HEK293 (cell line): ENCODE measurements around the gene DAPK2.

Experiments
- CTCF ChIA-PET: fragments of 350-600 bp; formaldehyde crosslinking; extraction: SDS; loops from one replicate; lab custom pipeline; 2021; ENCODE audit warnings: antibody characterized with exemption; lab: Yijun Ruan, JAX
- POLR2A ChIA-PET: fragments of 300-600 bp; formaldehyde crosslinking; extraction: SDS; loops from one replicate; lab custom pipeline; 2020; ENCODE audit warnings: antibody characterized with exemption, inconsistent platforms; lab: Yijun Ruan, JAX
- H3K27ac ChIP-seq: fragments of 200-500 bp; sonication (Bioruptor generic); 2 replicates; pipeline ENCODE4 v1.5.1; 2014; ENCODE audit warnings: low read depth, low read length, control low read depth, inconsistent platforms; ENCODE audit errors: extremely low read depth
- H3K36me3 ChIP-seq, 2 experiments: fragments of 200-500 bp in 1 of 2; sonication (Bioruptor generic) in 1 of 2; 1 replicate in 1 of 2; 2 replicates in 1 of 2; pipeline ENCODE4 v1.5.1; 2014 to 2017; ENCODE audit warnings: inconsistent platforms in 2 of 2, low read length in 2 of 2; ENCODE audit not compliant: control insufficient read depth in 2 of 2, insufficient read depth in 1 of 2
- H3K4me1 ChIP-seq: fragments of 200-500 bp; sonication (Bioruptor generic); 2 replicates; pipeline ENCODE4 v1.5.1; 2014; ENCODE audit warnings: mild to moderate bottlenecking, low read length, inconsistent platforms; ENCODE audit not compliant: control insufficient read depth, insufficient read depth
- H3K4me3 ChIP-seq: 2 replicates; pipeline ENCODE4 v1.5.1; 2011; ENCODE audit warnings: low read depth, mild to moderate bottlenecking, control low read depth, low read length, moderate library complexity
- H3K9me3 ChIP-seq: fragments of 200-500 bp; sonication (Bioruptor generic); 2 replicates; pipeline ENCODE4 v1.5.1; 2014; ENCODE audit warnings: low read depth, low read length, inconsistent platforms; ENCODE audit not compliant: control insufficient read depth, insufficient read depth
- GLI4 ChIP-seq: fragments of 450-650 bp; formaldehyde crosslinking; IDR thresholded peaks from 2 replicates; pipeline ENCODE4 v1.5.1; 2016; ENCODE audit warnings: missing biosample characterization, missing genetic modification characterization
- GLIS2 ChIP-seq: fragments of 450-650 bp; formaldehyde crosslinking; IDR thresholded peaks from 2 replicates; pipeline ENCODE4 v1.5.1; 2016; ENCODE audit warnings: missing biosample characterization, missing genetic modification characterization
- HOXD13 ChIP-seq: sonication (generic); formaldehyde crosslinking; IDR thresholded peaks from 2 replicates; pipeline ENCODE4 v1.8.0; 2022; ENCODE audit warnings: missing genetic modification reagents, borderline replicate concordance
- IKZF3 ChIP-seq: fragments of 450-650 bp; IDR thresholded peaks from 2 replicates; pipeline ENCODE4 v1.5.0; 2018; ENCODE audit warnings: missing biosample characterization, mild to moderate bottlenecking, missing genetic modification characterization, moderate library complexity
- MZF1 ChIP-seq: fragments of 450-650 bp; formaldehyde crosslinking; IDR thresholded peaks from 2 replicates; pipeline ENCODE4 v1.5.1; 2017; ENCODE audit warnings: missing biosample characterization, missing genetic modification characterization, borderline replicate concordance
- OSR2 ChIP-seq: fragments of 450-650 bp; formaldehyde crosslinking; IDR thresholded peaks from 2 replicates; pipeline ENCODE4 v1.5.1; 2016; ENCODE audit warnings: missing biosample characterization, missing genetic modification characterization
- ZEB2 ChIP-seq: fragments of 450-650 bp; formaldehyde crosslinking; IDR thresholded peaks from 2 replicates; pipeline ENCODE4 v1.5.1; 2016; ENCODE audit warnings: missing biosample characterization, missing genetic modification characterization
- ZIC2 ChIP-seq: fragments of 450-650 bp; formaldehyde crosslinking; IDR thresholded peaks from 2 replicates; pipeline ENCODE4 v1.5.1; 2016; ENCODE audit warnings: missing biosample characterization, missing genetic modification characterization
- ZNF610 ChIP-seq: fragments of 450-650 bp; formaldehyde crosslinking; IDR thresholded peaks from 2 replicates; pipeline ENCODE4 v1.5.1; 2016; ENCODE audit warnings: missing biosample characterization, missing genetic modification characterization, borderline replicate concordance
- ZNF747 ChIP-seq: fragments of 450-650 bp; formaldehyde crosslinking; IDR thresholded peaks from 2 replicates; pipeline ENCODE4 v1.5.1; 2016; ENCODE audit warnings: missing biosample characterization, missing genetic modification characterization
- TF ChIP-seq, protein P1 (sequence below): fragments of 450-650 bp; formaldehyde crosslinking; IDR thresholded peaks from 2 replicates; pipeline ENCODE4 v1.5.1; 2016; ENCODE audit warnings: missing biosample characterization, missing genetic modification characterization
- TF ChIP-seq, protein P2 (sequence below): fragments of 450-650 bp; formaldehyde crosslinking; IDR thresholded peaks from 2 replicates; pipeline ENCODE4 v1.5.1; 2017; ENCODE audit warnings: missing biosample characterization, missing genetic modification characterization
- TF ChIP-seq, protein P3 (sequence below): fragments of 450-650 bp; formaldehyde crosslinking; IDR thresholded peaks from 2 replicates; pipeline ENCODE4 v1.5.1; 2016; ENCODE audit warnings: missing biosample characterization, missing genetic modification characterization, borderline replicate concordance
- TF ChIP-seq, protein P4 (sequence below): fragments of 450-650 bp; formaldehyde crosslinking; optimal IDR thresholded peaks from 2 replicates; pipeline ENCODE3; 2016; ENCODE audit warnings: missing biosample characterization, mild to moderate bottlenecking, missing genetic modification characterization
- TF ChIP-seq, protein P5 (sequence below): fragments of 450-650 bp; formaldehyde crosslinking; IDR thresholded peaks from 2 replicates; pipeline ENCODE4 v1.5.1; 2016; ENCODE audit warnings: missing biosample characterization, missing genetic modification characterization
- TF ChIP-seq, protein P6 (sequence below): fragments of 450-650 bp; formaldehyde crosslinking; IDR thresholded peaks from 2 replicates; pipeline ENCODE4 v1.5.1; 2017; ENCODE audit warnings: missing biosample characterization, missing genetic modification characterization

DAPK2 gene

DNA sequence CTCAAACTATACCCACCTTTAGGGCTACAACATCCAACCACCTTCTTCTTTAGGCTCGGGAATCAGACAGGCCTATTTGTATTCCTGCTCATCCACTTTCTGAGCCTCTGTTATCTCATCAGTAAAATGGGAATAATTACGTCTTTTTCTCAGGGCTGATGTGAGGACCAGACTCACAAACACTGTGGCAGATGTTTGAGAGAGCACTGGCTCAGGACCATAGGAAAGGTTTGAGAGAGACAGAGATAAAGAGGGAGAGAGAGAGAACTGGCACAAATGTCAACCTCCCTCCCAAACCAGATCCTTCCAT is 4.8 kb upstream of the DAPK2 start (continued):
- TF ChIP-seq, protein P1, sequence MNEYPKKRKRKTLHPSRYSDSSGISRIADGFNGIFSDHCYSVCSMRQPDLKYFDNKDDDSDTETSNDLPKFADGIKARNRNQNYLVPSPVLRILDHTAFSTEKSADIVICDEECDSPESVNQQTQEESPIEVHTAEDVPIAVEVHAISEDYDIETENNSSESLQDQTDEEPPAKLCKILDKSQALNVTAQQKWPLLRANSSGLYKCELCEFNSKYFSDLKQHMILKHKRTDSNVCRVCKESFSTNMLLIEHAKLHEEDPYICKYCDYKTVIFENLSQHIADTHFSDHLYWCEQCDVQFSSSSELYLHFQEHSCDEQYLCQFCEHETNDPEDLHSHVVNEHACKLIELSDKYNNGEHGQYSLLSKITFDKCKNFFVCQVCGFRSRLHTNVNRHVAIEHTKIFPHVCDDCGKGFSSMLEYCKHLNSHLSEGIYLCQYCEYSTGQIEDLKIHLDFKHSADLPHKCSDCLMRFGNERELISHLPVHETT (tag by site-specific recombination) = no peak

DNA sequence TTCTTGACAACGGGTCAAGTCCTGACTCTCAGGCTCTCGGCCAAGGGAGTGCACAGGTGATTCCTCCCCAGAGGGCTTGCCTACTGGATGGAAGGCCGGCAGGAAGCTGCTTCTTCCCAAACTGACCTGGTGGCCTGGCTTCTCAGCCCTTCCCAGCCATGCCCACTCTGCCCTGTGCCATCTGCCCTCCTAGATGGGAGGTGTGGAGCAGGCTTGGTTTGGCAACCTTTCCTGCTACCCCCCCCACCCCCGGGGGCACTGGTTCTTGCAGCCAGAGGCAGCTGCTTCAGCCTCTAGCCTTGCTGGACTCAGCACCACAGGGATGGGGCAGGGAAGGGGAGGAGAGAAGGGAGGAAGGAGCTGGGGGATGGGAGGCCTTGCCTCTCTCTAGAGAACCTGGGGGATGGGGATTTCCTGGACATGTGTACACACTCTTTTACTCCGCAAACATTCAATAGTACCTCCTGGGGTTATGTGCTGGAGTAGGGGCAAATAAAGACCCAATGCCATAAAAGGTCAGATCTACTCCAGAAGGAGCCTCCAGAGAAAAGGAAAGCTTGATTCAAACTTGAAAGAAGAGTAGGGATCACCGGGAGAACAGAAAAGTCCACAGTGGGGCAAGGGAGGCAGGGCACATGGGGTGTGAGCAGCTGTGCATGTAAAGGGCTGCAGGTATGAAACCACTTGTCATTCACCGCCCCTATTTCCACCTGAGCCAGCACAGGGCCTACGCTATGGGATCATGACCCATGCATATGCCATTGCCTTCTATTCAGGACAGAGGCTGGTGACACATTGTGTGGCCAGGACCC is 4.2 kb upstream of the DAPK2 start:
- Histone ChIP-seq H3K4me3 (no peak overlapping the region), H3K4me1 (0 out of 2 replicates have a peak, but pooled peaks cover 3% of the 10 kb centered on the region), H3K9me3 (no peaks in the 10 kb centered on the region), H3K36me3 (no peaks in the 10 kb centered on the region), H3K27ac (no peak overlapping the region)
- ChIA-PET POLR2A (no interaction called here), CTCF (interaction anchor here (1.2 kb wide), 1 partner anchor 105 kb away, joined by 3 read pairs; no protein-coding TSS in a partner anchor)
- TF ChIP-seq, protein P2, sequence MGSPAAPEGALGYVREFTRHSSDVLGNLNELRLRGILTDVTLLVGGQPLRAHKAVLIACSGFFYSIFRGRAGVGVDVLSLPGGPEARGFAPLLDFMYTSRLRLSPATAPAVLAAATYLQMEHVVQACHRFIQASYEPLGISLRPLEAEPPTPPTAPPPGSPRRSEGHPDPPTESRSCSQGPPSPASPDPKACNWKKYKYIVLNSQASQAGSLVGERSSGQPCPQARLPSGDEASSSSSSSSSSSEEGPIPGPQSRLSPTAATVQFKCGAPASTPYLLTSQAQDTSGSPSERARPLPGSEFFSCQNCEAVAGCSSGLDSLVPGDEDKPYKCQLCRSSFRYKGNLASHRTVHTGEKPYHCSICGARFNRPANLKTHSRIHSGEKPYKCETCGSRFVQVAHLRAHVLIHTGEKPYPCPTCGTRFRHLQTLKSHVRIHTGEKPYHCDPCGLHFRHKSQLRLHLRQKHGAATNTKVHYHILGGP (tag by site-specific recombination) = peak; percentile 41; the same call in 1 of the 2 replicates
- no peak for TF ChIP-seq HOXD13
- TF ChIP-seq ZNF747 (tag by site-specific recombination) = no peak
- TF ChIP-seq, protein P3, sequence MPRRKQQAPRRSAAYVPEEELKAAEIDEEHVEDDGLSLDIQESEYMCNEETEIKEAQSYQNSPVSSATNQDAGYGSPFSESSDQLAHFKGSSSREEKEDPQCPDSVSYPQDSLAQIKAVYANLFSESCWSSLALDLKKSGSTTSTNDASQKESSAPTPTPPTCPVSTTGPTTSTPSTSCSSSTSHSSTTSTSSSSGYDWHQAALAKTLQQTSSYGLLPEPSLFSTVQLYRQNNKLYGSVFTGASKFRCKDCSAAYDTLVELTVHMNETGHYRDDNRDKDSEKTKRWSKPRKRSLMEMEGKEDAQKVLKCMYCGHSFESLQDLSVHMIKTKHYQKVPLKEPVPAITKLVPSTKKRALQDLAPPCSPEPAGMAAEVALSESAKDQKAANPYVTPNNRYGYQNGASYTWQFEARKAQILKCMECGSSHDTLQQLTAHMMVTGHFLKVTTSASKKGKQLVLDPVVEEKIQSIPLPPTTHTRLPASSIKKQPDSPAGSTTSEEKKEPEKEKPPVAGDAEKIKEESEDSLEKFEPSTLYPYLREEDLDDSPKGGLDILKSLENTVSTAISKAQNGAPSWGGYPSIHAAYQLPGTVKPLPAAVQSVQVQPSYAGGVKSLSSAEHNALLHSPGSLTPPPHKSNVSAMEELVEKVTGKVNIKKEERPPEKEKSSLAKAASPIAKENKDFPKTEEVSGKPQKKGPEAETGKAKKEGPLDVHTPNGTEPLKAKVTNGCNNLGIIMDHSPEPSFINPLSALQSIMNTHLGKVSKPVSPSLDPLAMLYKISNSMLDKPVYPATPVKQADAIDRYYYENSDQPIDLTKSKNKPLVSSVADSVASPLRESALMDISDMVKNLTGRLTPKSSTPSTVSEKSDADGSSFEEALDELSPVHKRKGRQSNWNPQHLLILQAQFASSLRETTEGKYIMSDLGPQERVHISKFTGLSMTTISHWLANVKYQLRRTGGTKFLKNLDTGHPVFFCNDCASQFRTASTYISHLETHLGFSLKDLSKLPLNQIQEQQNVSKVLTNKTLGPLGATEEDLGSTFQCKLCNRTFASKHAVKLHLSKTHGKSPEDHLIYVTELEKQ (tag by site-specific recombination) = no peak
- TF ChIP-seq GLI4 (tag by site-specific recombination) = no peak
- TF ChIP-seq ZIC2 (tag by site-specific recombination) = peak; percentile 43
- TF ChIP-seq, protein P4, sequence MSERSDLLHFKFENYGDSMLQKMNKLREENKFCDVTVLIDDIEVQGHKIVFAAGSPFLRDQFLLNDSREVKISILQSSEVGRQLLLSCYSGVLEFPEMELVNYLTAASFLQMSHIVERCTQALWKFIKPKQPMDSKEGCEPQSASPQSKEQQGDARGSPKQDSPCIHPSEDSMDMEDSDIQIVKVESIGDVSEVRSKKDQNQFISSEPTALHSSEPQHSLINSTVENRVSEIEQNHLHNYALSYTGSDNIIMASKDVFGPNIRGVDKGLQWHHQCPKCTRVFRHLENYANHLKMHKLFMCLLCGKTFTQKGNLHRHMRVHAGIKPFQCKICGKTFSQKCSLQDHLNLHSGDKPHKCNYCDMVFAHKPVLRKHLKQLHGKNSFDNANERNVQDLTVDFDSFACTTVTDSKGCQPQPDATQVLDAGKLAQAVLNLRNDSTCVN = no peak
- TF ChIP-seq GLIS2 = no peak
- TF ChIP-seq MZF1 (tag by site-specific recombination) = 0 out of 2 replicates have a peak, but pooled peaks have one; percentile 23

DNA sequence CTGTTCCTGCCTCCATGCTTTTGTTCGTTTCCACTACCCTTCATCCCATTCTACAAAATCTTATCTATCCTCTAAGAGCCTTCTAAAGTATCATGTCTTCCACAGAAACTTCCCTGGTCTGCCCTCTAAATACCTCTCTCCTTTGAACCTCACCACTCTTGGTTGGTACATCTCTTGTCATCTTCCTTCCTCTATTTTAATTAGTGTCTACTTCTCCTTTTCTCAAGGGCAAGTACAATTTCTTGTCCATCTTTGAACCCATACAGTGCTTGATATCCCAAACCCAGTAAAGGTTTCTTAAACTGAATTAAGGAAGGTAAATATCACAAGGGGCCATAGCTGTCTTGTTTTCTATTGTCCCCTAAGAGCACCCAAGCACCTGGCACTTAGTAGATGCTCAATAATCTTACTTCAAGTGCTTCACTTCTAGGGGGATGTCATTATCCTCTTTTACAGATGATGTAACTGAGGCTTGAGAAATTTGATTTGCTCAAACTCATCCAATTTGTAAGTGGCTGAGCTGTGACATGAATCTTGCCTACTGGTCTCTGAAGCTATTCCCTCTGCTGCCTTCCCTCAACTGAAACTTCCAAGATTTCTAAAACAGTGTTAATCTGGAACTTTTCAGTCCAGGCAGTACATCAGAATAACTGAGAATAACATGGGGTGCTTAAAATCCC is 2.6 kb upstream of the DAPK2 start:
- no peak overlapping the region for H3K4me3 ChIP-seq
- ChIA-PET POLR2A (interaction anchor here (0.6 kb wide), 1 partner anchor 17 kb away, joined by 3 read pairs; no protein-coding TSS in a partner anchor), CTCF (interaction anchor here (2.7 kb wide), 1 partner anchor 296 kb away, joined by 15 read pairs; no protein-coding TSS in a partner anchor)
- no peaks in the 10 kb centered on the region for H3K9me3 ChIP-seq
- no peaks in the 10 kb centered on the region for H3K36me3 ChIP-seq
- 0 out of 2 replicates have a peak, but pooled peaks cover 3% of the 10 kb centered on the region for H3K4me1 ChIP-seq
- no peak overlapping the region for H3K27ac ChIP-seq
- TF ChIP-seq OSR2 (tag by site-specific recombination) (no peak), ZEB2 (tag by site-specific recombination) (no peak), ZNF610 (tag by site-specific recombination) (no peak), IKZF3 (no peak)
- TF ChIP-seq, protein P5, sequence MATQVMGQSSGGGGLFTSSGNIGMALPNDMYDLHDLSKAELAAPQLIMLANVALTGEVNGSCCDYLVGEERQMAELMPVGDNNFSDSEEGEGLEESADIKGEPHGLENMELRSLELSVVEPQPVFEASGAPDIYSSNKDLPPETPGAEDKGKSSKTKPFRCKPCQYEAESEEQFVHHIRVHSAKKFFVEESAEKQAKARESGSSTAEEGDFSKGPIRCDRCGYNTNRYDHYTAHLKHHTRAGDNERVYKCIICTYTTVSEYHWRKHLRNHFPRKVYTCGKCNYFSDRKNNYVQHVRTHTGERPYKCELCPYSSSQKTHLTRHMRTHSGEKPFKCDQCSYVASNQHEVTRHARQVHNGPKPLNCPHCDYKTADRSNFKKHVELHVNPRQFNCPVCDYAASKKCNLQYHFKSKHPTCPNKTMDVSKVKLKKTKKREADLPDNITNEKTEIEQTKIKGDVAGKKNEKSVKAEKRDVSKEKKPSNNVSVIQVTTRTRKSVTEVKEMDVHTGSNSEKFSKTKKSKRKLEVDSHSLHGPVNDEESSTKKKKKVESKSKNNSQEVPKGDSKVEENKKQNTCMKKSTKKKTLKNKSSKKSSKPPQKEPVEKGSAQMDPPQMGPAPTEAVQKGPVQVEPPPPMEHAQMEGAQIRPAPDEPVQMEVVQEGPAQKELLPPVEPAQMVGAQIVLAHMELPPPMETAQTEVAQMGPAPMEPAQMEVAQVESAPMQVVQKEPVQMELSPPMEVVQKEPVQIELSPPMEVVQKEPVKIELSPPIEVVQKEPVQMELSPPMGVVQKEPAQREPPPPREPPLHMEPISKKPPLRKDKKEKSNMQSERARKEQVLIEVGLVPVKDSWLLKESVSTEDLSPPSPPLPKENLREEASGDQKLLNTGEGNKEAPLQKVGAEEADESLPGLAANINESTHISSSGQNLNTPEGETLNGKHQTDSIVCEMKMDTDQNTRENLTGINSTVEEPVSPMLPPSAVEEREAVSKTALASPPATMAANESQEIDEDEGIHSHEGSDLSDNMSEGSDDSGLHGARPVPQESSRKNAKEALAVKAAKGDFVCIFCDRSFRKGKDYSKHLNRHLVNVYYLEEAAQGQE = no peak
- TF ChIP-seq, protein P6, sequence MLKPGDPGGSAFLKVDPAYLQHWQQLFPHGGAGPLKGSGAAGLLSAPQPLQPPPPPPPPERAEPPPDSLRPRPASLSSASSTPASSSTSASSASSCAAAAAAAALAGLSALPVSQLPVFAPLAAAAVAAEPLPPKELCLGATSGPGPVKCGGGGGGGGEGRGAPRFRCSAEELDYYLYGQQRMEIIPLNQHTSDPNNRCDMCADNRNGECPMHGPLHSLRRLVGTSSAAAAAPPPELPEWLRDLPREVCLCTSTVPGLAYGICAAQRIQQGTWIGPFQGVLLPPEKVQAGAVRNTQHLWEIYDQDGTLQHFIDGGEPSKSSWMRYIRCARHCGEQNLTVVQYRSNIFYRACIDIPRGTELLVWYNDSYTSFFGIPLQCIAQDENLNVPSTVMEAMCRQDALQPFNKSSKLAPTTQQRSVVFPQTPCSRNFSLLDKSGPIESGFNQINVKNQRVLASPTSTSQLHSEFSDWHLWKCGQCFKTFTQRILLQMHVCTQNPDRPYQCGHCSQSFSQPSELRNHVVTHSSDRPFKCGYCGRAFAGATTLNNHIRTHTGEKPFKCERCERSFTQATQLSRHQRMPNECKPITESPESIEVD (tag by site-specific recombination) = no peak
